GM19025 (cell line): ENCODE results near the gene BCAR3.
"Not testable (repeated sequence)": the region's sequence is repeated elsewhere in the genome, so short reads cannot be mapped to it uniquely, and the experiment has no call there.

Source experiments
- ATAC-seq: cut with Tn5 transposase; IDR thresholded peaks from one replicate; pipeline ENCODE4 v1.9.1; 2021; ENCODE audit warnings: mild to moderate bottlenecking, low read depth, moderate library complexity; ENCODE audit not compliant: unreplicated experiment

The BCAR3 gene

DNA sequence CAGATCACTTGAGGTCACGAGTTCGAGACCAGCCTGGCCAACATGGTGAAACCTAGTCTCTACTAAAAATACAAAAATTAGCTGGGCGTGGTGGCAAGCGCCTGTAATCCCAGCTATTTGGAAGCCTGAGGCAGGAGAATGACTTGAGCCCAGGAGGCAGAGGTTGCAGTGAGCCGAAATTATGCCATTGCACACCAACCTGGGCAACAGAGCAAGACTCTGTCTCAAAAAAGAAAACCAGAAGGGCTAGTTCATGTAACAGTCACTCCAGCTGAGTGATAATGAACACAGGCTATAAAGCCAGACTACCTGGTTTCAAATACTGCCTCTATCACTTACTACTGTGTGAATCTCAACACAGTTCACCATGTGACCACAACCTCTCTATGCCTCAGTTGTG is 31.5 kb downstream of the BCAR3 start:
- ATAC-seq: not testable (repeated sequence)

DNA sequence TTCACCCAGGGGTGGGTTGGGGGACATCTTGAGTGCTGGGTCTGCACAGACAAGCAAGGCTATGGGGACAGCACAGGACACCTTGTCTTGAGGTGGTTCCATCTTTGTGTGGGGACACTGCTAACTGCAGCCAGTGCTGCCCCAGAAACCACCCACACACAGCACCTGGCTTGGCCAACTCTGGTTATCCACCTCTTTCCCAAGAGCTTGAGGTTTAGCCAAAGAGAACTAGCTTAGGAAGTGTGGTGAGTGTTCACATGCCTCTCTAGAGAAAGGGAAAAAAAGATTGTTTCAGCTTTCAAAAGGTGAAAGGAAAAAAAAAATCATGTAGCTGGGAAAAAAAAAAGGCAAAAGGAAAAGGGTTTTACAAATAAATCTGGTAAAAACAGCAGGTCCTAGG is 32.4 kb downstream of the BCAR3 start:
- ATAC-seq: no peak

DNA sequence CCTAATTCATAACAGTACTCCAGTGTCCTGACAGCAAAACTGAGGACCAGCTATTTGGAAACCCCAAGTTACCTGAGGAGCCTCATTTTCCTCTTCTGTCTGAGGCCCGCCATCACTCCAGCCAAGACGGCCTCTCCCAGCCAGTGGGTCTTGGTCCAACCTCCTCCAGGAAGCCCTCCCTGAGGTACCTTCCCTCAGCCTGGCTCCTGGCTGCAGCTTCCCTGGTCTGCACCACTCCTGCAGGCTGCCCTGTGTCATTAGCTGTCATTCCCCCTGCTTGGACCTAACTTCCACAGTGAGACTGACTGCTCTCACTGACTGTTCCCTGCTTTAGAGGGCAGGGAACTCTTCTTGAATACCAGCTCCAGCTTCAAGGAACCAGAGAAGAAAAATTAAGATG is 33.0 kb downstream of the BCAR3 start:
- ATAC-seq: no peak

DNA sequence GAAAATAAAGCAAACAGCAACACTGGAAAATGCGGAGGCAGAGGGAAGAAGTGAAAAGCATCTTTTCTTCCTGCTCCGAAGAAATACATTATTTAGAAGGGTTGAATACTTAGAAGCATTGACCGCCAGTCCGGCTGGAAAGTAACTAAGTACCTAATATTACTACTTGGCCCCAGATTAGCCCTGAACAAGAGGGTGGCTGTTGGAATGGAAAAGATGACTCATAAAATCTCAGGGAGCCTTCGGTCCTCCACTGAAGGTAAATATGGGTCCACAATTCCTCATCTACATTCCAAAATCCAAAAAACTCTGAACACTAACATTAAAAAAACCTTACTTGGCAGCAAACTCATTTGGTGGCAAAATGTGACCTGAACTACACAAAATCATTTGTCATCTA is 40.1 kb downstream of the BCAR3 start:
- ATAC-seq: no peak

DNA sequence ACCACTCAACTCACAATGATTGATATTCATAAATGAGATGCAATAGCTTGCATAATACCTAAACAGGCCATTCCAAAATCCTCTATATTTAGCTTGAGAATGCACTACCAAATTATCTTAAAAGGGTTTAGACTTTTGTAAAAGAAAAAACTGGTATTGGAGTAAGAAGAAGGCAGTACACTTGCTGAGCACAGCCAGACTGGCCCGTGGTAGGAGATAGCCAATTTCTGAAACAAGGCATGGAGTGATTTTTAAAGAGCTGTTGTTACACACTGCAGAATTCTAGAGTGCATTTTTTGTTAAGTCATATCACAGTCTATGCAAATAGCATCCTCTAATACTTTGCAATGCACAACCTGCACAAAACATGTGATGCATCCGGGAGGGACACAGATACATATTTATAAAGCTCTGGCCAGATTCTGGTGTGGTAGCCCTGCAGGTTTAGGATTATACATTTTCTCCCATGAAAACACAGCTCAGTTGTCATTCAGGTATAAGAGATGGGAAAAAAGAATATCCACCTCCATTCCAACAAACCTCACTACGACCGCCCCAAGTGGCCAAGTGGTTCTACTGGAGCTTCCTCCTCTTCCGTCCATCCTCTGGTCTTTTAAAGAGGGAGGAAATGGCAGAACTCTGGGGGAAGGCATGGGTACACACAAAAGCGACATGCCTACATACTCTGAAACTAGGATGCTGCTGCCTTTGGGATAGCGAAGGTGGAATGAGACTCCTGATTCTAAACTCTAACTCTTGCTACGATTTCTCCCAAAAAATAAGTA is 40.8 kb downstream of the BCAR3 start:
- ATAC-seq: no peak

DNA sequence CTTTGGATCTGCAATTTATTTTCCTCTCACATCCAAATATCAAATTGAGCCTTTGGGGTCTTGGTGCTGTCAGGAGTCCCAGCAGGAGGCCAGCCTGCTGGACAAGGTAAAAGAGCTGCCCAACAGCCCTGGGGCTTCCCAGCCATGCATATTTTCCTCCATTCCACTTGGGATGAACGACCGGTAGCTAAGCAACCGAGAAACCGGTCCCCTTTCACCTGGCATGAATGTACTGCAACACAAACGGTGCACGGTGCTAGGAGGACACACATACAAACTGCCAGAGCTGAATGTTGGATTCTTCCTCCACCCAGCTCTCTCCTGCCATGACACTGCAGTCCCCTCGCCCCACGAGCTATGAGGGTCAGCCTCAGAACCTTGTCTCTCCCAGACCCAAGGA is 42.7 kb downstream of the BCAR3 start:
- ATAC-seq: no peak

DNA sequence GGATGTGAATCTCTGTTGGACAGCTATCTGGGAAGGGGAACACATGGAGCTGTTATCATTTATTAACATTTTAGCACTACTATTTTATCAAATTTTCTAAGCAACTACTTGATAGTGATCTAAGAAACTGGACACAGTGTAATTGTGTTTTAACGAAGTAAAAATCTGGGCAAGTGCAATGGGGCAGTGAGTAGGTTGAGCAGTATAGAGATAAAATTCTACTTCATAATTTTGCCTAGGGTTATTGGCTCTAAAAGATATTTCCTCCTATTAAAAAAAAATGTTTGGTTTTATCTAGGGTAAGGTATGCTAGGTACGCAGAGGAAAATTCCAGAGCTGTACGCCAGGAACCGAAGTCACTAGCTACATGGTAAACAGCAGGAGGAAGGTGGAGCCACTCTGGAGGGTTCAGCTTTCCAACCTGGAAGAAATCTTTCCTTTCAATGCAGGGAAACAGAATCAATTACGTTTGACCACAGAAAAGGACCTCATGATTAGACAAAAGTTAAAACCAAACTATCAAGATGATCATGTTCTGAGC is 43.3 kb downstream of the BCAR3 start:
- ATAC-seq: no peak

DNA sequence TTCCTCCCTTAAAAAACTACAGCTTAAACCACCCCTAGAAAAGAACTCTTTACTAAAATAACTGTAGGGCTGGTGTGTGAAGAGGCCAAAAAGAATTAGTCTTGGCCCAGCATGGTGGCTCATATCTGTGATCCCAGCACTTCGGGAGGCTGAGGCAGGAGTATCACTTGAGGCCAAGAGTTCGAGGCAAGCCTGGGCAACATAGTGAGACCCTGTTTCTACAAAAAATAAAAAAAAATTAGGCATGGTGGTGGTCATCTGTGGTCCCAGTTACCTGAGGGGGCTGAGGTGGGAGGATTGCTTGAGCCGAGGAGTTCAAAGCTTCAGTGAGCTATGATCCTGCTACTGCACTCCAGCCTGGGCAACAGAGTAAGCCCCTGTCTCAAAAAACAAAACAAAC is 44.9 kb downstream of the BCAR3 start:
- ATAC-seq: no peak

DNA sequence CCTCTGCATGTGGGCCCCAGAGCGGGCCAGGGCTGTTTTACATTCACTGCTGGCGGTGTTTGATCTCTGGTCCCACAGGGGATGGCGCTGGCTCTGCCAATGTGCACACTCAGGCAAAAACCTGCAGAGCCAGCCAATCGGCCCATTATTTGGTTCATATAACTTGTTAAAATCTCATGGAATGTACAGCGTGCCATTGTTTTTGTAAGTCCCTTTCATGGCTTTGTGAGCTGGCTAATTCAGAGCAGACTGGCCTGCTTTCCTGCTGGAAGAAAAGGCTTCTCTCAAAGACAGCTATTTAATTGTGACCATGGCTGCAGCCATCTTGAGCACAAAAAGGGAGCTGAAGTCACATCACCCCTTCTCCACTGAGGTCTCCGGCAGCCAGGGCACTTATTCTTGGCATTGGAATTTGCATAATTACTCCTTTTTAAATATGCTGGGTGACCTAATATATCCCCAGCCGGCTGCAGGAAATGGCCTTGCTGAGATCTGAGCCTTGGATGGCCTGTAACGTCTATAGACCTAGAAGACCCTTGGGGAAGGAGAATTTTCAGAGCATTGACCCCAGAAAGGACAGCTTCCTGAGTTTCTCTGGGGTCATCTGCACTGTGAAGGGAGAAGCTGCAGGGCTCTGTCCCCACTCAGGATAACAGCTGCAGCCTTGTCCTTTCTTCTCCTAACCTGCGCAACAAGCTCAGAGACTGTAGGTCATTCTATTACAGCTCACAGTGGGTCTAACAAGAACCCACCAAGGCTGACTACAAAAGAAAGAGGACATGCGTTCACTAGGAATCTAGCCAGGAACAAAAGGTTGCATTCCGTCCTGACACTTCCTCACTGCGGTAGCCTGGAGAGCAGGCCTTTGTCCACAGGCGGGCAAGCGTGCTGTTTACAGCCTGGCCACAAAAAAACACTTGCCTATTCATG is 45.8 kb downstream of the BCAR3 start:
- no peak for ATAC-seq

DNA sequence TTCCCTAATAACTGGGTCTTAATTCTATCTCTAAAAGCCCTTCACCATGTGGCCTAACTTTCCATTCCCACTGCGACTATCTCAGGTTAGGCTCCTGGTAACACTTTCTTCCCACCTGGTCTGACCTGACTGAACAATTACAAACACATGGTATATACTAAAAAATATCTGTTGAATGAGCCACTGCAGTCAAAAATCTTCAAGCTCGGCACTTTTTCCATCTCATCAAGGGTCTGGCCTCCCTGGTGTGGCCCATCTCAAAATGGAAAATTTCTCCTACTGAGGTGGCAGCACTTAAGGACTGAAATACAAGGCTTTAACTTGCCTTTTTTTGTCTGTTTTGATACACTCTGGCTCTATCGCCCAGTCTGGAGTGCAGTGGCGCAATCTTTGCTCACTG is 48.3 kb downstream of the BCAR3 start:
- no peak for ATAC-seq

DNA sequence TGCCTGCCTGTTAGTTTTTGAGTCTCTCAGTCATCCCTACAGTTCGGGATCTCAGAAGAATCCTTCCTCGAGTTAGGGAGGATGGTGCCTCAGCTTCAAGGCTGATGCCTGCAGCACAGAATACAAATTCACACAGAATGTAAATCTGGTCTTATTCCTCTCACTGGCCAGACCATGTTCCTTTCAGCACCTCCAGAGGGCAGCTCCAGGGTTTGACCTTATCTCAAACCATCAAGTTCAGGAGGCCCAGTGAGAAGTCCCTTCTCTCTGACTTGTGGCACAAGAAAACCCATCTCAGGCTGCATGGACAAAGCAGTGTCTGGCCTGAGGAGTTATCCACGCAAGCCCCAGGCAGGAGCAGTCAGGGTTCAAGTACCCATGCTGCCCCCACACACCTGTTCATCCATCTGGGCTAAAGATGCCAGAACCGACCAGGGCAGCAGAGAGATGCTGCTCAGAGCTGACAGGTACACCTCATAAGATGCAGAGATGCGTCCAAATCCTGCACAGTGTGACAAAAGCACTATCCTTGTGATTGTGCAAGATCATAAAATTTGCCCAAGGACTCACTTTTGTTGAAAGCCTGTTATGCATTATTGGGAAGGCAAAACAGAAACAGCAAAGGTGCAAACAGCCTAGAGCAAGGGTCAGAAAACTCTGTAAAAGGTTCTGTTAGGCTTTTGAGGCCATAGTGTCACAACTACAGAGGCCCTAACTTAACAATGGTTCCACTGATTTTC is 49.8 kb downstream of the BCAR3 start:
- ATAC-seq: no peak

DNA sequence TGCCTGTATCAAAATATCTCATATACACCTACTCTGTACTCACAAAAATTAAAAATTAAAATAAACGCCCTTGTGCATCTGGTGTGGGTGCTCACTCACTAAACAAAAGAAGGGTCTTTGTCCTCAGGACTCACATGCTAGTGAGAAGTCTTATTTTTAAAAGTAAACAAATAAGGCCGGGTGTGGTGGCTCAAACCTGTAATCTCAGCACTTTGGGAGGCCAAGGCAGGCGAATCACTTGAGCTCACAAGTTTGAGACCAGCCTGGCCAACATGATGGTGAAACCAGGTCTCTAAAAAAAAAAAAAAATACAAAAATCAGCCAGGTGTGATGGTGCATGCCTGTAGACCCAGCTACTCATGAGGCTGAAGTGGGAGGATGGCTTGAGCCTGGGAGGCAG is 51.5 kb downstream of the BCAR3 start:
- no peak for ATAC-seq

DNA sequence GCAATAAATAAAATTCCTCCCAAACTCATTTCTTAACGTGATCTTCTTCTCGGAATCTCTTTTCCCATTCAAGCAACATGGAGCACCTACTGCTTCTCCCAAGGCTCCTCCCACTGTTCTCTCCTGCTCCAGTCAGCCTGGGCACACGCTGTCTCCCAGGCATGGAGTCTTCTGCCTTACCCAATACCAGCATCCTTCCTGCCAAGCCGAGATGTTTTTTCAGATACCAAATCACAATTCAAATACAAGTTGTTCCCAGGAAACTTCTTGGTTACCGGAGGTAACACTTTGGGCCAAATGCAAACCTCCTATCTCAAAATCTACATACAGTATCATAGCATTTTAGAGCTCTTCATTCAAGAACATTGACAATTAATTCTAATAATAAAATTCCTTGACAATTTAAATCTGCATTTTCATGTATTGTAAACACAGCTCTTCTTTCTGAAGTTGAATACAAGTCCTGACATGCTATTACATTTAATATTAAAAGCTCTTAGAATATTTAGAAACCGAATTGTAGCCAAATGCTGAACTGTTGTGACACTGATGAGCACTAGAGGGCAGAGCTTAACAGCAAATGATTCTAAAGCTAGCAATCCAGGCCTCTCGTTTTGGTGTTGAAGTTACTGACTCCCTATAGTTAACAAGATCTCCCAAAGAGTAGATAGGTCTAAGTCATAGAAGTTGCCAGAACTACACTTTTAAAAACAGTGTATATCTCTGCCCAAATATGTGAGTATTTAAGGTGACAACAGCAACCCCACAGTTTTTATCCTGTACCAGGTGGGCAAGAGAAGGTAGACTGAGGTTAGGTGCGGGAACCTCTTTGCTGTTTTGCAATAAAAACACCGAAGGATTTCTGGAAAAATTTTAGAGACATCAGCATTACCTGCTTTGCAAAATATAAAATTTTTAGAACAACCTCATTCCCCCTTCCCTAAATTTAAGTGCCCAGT is 52.3 kb downstream of the BCAR3 start:
- ATAC-seq: peak; percentile 51

DNA sequence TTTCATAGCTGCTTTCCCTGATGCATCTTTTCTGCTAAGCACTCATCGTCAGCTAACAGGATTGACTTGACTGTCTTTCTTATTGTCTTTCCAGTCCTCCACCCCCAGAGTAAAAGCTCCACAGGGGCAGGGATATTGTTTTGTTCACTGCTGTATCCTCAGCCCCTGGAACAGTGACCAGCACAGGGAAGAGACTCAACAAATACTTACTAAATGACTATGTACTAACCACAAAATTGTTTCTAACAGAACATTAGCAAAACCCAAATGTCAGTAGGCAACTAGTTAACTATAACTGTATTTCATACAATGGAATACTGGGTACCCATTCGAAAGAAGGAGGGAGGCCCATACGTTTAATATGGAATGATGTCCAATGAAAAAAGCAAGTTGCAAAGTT is 53.0 kb downstream of the BCAR3 start:
- ATAC-seq: no peak

DNA sequence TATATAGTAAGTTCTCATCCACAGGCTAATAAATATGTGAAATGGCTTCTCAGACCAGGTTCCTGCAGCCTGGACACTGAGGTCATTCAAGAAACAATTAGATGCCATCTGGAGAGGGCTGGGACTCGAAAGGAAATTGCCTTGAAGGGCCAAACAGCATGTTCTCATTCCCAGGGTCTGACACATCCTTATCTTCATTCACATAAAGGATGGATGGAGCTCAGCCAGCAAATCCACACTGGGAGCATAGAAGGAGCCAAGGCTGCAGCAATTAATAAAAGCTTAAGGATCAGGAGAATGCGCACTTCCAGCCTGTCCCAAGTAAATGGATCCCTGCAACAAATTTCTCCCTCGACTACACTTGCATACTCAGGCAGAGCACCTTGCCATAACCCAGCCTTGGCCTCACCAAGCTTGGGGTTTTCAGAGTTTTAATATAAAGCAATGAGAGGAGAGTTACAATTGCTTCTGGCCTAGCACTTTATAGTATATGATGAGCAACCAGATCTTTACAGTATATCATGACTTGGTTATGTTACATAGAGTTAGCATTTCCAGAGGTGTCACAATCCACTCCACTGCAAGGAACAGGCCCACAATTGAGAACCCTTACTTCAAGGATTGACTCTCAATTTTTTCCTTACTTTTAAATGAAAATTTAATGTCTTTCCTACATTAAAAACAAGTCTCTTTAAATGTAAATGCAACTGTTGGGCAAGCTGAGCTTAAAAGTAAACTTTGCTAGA is 55.9 kb downstream of the BCAR3 start:
- ATAC-seq: no peak

DNA sequence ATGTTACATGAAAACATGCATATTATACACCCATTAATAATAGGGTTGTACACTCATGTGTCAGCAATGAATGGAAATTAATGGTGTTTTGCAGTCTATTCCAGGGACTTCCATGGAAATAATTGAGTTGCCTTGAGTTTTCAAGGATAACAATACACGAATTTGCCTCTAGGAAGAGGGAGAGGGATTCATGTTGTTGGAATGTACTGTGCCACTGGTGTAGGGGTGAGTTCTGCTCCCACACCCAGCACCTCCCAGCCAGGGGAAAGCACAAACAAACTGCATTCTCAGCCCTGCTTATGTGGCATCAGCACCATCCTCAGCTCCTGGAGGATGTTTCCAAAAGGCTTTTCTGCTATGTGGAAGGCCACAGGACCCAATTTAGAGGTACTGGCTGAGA is 57.8 kb downstream of the BCAR3 start:
- no peak for ATAC-seq

DNA sequence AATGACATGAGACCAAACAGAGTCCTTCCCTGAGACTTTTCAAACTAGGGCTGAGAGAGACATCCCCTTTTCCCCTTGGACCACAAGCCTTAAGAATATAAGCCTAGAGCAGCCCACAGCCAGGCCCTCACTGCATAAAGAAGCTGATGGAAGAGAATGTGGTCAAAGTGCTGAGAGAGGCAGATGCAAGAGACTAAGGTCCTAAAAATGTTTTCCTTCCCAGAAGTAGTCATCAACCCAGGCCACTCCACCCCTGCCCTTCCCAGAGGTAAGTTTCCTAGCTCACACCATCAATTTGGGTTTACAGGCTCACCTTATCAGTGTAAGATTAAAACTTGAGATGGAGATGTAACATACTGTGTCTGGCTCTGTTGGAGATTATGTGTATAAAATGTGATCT is 58.2 kb downstream of the BCAR3 start:
- no peak for ATAC-seq

DNA sequence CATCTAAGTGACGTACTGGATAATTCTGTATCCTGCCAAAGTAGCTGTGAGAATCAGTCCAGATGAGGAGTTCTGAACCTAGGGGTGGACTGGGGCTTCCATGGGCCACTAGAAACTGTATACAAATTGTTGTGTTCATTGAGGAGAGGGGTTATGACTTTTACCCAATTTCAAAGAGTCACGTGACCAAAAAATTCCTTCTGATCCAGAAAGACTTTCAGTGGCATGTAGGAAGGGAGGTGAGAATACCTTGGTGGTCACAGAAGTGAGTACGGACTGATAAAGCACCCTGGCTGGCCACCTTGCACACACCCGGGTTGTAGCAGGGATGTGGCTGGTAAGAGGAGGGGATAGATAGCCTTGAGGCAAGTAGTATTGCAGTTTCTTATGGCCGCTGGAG is 60.4 kb downstream of the BCAR3 start:
- no peak for ATAC-seq

DNA sequence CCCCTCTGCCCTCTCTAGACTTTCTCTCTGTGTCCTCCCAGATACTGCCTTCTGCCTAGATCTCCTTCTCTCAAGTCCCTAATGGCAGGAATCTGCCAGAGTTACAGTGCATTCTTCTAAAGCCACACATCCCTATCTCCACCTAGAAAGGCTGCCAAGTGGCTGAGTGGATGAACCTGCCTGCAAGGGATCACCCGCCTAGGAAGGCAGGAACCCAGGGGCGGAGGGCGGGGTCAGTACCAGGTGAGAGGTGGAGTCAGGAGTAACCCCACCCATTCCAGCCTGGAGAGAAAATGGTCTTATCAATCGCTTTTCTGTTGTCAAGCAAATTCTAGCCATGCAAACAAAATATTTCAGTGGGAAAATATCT is 60.8 kb downstream of the BCAR3 start:
- ATAC-seq: no peak
